Ectodermal cell (in vitro differentiated cells): ENCODE measurements around the gene SIRT3.
"Not testable (repeated sequence)": the region's sequence is repeated elsewhere in the genome, so short reads cannot be mapped to it uniquely, and the experiment has no call there.

Source experiments
- H3K27ac ChIP-seq: 2 replicates; pipeline ENCODE4 v1.7.0; 2013; ENCODE audit warnings: mild to moderate bottlenecking, low read depth, low read length; ENCODE audit not compliant: insufficient read depth, poor library complexity, severe bottlenecking
- H3K27me3 ChIP-seq: 2 replicates; pipeline ENCODE4 v1.7.0; 2013; ENCODE audit warnings: mild to moderate bottlenecking, low read length; ENCODE audit not compliant: insufficient read depth, control insufficient read depth, poor library complexity, severe bottlenecking
- H3K36me3 ChIP-seq: one replicate; pipeline ENCODE4 v1.7.0; 2013; ENCODE audit warnings: low read length; ENCODE audit not compliant: control insufficient read depth, insufficient read depth
- H3K4me1 ChIP-seq: one replicate; pipeline ENCODE4 v1.7.0; 2013; ENCODE audit warnings: low read length; ENCODE audit not compliant: control insufficient read depth, insufficient read depth
- H3K4me3 ChIP-seq: 2 replicates; pipeline ENCODE4 v1.7.0; 2013; ENCODE audit warnings: low read depth, low read length, control low read depth; ENCODE audit not compliant: insufficient read depth
- H3K9me3 ChIP-seq: 2 replicates; pipeline ENCODE4 v1.7.0; 2013; ENCODE audit warnings: mild to moderate bottlenecking, low read length, moderate library complexity; ENCODE audit not compliant: control insufficient read depth
- WGBS, 2 experiments: methylation state at CpG; one replicate each; pipeline ENCODE4 v1.1.7; 2013; ENCODE audit warnings: missing lambda C conversion rate in 2 of 2; 5-methylcytosine and 5-hydroxymethylcytosine counted together

Gene SIRT3

DNA sequence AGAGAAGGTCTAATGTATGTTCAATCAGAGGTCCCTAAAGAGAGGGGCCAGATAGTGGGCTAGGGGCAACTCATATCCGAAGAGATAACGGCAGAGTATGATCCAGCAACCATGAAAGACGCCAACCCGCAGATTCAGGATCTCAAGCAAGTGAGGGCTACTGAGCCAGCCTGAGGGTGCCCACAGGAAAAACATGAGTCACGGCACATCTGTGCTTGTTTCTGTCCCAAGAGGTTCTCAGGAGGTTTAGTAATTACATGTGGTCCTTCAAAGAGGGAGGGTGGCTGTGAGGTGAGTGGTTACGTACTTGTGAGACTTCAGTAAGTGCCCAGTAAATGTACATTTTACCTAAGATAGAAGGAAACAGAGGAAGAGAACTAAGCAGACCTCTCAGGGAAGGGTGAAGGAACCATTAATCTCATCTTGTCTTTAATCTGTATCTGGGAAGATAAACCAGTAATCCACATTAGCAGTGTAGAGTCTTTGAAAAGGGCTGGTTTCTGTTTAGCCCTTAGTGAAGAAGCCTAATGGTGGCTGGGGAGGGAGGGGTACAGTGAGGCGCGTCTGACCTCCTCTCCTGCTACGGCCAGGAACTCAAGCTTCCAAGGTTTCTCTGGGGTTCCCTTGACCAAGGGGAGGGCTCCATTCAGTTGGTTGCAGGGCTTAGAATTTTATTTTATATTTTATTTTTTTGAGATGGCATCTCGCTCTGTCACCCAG, 10.2 kb downstream of the SIRT3 start:
- Histone ChIP-seq H3K36me3 (no peaks in the 10 kb centered on the region), H3K4me3 (no peak overlapping the region), H3K27me3 (no peaks in the 10 kb centered on the region), H3K9me3 (no peaks in the 10 kb centered on the region), H3K27ac (no peak overlapping the region), H3K4me1 (no peaks in the 10 kb centered on the region)
- 95 to 97% methylated on average over 10 of the region's 10 CpGs for WGBS, 2 experiments

DNA sequence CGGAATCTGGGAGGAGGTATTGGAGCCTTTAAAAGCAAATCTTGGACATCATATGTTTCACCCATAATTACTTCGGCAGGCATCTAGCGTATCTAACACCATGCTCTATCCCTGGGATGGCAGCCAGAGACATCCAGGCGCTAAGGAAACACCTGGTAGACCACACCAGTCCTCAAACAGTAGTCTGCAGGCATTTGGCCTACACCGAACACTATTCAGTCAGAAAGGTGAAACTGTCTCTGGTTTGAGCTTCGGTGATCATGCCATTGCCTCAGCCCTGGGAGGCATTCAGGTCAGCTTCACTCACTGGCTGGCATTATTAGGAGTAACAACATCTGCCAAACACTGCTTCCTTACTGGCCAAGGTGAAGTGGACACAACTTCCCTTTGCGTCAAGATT, 11.7 kb downstream of the SIRT3 start:
- H3K4me1 ChIP-seq = no peaks in the 10 kb centered on the region
- no peak overlapping the region for H3K4me3 ChIP-seq
- no peaks in the 10 kb centered on the region for H3K27me3 ChIP-seq
- WGBS, 2 experiments = 96% methylated on average over 7 of the region's 7 CpGs
- H3K36me3 ChIP-seq = no peaks in the 10 kb centered on the region
- H3K27ac ChIP-seq = no peak overlapping the region
- no peaks in the 10 kb centered on the region for H3K9me3 ChIP-seq

- H3K4me3 ChIP-seq = no peak overlapping the region
- H3K27me3 ChIP-seq = no peaks in the 10 kb centered on the region
- H3K9me3 ChIP-seq = no peaks in the 10 kb centered on the region
- 92 to 93% methylated on average over 9 of the region's 9 CpGs for whole genome bisulfite sequencing, 2 experiments
- no peaks in the 10 kb centered on the region for H3K4me1 ChIP-seq
- no peak overlapping the region for H3K27ac ChIP-seq
- H3K36me3 ChIP-seq = no peaks in the 10 kb centered on the region
Measured at GRCh38 chr11:223884-224283, 12.3 kb downstream of the SIRT3 start.

DNA sequence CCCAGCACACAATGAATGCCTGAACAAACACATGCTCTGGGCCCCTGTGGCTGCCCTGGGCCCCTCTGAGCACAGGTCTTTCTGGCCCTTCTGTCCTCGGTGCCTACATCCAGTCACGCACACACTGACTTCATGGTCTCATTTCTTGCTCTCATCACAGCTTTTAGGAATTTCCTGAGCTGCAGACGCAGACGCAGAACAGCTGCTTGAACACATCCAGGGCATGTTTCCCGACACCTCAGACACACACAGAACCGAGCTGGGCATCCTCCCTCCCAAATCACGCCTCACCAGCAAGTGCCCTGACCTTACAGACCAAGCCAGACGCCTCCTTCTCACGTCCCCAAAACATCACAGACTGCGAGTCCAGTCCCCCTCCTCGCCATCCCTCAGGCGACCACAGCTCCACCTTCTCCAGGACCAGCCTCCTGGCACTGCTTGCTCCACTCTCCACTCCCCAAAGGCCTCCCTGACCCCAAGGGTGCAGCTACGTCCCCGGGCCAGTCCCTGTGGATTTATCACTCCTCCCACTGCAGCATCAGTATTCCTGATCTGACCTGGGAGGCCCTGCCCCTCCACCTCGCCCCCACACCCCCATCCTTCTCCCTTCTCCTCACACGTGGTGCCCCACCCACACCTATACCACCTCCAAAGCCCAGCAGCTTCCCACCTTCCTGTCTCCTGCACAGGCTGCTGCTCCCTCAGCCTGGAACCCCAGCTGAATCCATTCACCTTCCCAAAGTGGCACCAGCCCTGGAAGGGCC, 12.9 kb downstream of the SIRT3 start:
- Histone ChIP-seq H3K4me3 (no peak overlapping the region), H3K27me3 (no peaks in the 10 kb centered on the region), H3K9me3 (no peaks in the 10 kb centered on the region), H3K27ac (no peak overlapping the region), H3K36me3 (no peaks in the 10 kb centered on the region), H3K4me1 (no peaks in the 10 kb centered on the region)
- WGBS, 2 experiments = 88 to 90% methylated on average over 16 of the region's 16 CpGs

- Histone ChIP-seq H3K9me3 (no peaks in the 10 kb centered on the region), H3K4me1 (no peaks in the 10 kb centered on the region), H3K27me3 (no peaks in the 10 kb centered on the region), H3K27ac (no peak overlapping the region), H3K36me3 (no peaks in the 10 kb centered on the region), H3K4me3 (no peak overlapping the region)
- WGBS, 2 experiments = 93% methylated on average over 14 of the region's 14 CpGs
Measured at GRCh38 chr11:221998-222789, 13.9 kb downstream of the SIRT3 start.

DNA sequence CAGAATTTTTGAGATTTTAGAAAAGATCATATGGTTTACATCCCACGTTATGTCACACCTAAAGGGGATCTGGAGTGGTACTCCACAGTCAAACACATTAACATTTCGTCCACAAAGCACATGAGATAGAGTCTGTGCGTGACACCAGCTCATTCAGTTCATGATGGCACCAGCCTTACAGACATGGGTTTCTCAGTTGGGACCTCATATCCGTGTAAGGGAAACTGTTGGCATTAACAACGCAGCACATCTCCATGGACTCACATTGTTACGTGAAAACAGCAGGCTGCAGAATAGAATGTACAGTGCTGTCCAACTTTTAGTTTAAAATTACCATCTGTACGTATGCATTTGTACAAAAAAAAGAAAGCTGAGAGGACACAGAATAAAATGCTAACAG, 14.6 kb downstream of the SIRT3 start:
- Histone ChIP-seq H3K27me3 (no peaks in the 10 kb centered on the region), H3K4me1 (no peaks in the 10 kb centered on the region), H3K4me3 (no peak overlapping the region), H3K27ac (no peak overlapping the region), H3K36me3 (no peaks in the 10 kb centered on the region), H3K9me3 (no peaks in the 10 kb centered on the region)
- WGBS, 2 experiments = 92 to 94% methylated on average over 7 of the region's 7 CpGs

- not testable (repeated sequence) for H3K4me1 ChIP-seq, H3K9me3 ChIP-seq, H3K27me3 ChIP-seq, H3K4me3 ChIP-seq, H3K36me3 ChIP-seq, H3K27ac ChIP-seq
- WGBS, 2 experiments = 84 to 92% methylated on average over 1 of the region's 3 CpGs
Measured at GRCh38 chr11:220641-221215, 15.4 kb downstream of the SIRT3 start.

- Histone ChIP-seq H3K36me3 (peaks cover 3% of the 10 kb centered on the region), H3K4me3 (no peak overlapping the region), H3K9me3 (no peaks in the 10 kb centered on the region), H3K27me3 (no peaks in the 10 kb centered on the region), H3K4me1 (no peaks in the 10 kb centered on the region), H3K27ac (no peak overlapping the region)
- 90 to 91% methylated on average over 29 of the region's 29 CpGs for WGBS, 2 experiments
Measured at GRCh38 chr11:218815-219593, 17.1 kb downstream of the SIRT3 start.

- no peak overlapping the region for H3K4me3 ChIP-seq
- no peaks in the 10 kb centered on the region for H3K27me3 ChIP-seq
- 90 to 94% methylated on average over 3 of the region's 3 CpGs for WGBS, 2 experiments
- H3K27ac ChIP-seq = no peak overlapping the region
- no peaks in the 10 kb centered on the region for H3K4me1 ChIP-seq
- peaks cover 12% of the 10 kb centered on the region for H3K36me3 ChIP-seq
- H3K9me3 ChIP-seq = no peaks in the 10 kb centered on the region
Measured at GRCh38 chr11:217704-218103, 18.4 kb downstream of the SIRT3 start.
